ENCODE results near the gene GPC6.

GPC6 gene

DNA sequence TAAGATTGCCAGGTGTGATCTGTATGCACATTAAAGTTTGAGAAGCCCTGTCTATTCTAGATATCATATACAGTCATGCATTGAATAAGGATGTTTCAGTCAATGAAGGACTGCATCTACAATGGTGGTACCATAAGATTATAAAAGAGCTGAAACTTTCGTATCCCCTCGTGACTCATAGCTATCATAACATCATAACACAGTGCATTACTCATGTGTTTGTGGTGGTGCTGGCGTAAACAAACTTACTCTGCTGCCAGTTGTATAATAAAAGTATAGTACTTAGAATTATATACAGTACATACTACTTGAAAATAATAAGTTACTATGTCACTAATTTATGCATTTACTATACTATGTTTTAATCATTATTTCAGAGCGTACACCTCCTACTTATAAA is 489.3 kb downstream of the GPC6 start:
- H3K27ac ChIP-seq (ENCODE audit: low read depth, low read length, poor library complexity, severe bottlenecking) = no peak overlapping the region
- no peaks in the 10 kb centered on the region for H3K27me3 ChIP-seq (ENCODE audit: insufficient read depth, low read length)
- no peaks in the 10 kb centered on the region for H3K9me3 ChIP-seq (ENCODE audit: low read length)

DNA sequence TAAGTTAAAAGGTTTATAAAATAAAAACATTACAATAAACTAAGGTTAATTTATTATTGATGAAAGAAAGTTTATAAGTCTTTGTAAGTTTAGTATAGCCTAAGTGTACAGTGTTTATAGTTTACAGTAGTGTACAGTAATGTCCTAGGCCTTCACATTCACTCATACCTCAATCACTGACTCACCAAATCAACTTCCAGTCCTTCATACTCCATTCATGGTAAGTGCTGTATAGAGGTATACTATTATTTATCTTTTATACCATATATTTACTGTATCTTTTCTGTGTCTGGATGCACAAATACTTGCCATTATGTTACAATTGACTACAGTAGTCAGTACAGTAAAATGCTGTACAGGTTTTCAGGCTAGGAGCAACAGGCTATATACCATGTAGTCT is 490.0 kb downstream of the GPC6 start:
- Histone ChIP-seq H3K9me3 (ENCODE audit: low read length) (no peaks in the 10 kb centered on the region), H3K36me3 (ENCODE audit: insufficient read depth, low read length) (no peaks in the 10 kb centered on the region), H3K79me2 (ENCODE audit: insufficient read depth, low read length) (no peaks in the 10 kb centered on the region), H3K27ac (ENCODE audit: low read depth, low read length, poor library complexity, severe bottlenecking) (no peak overlapping the region), H3K9me2 (ENCODE audit: low read depth, low read length) (no peaks in the 10 kb centered on the region), H4K20me1 (ENCODE audit: insufficient read depth, low read length) (no peaks in the 10 kb centered on the region), H3K27me3 (ENCODE audit: insufficient read depth, low read length) (no peaks in the 10 kb centered on the region), H3K9ac (ENCODE audit: low read length) (no peak overlapping the region), H3K4me2 (ENCODE audit: low read length) (no peak overlapping the region), H3F3A (ENCODE audit: insufficient read depth, low read length) (no peaks in the 10 kb centered on the region), H3K4me3 (ENCODE audit: low read depth, low read length, poor library complexity, severe bottlenecking) (no peak overlapping the region), H3K4me1 (ENCODE audit: insufficient read depth, low read length, severe bottlenecking) (no peaks in the 10 kb centered on the region), H2AFZ (ENCODE audit: low read length) (no peak overlapping the region)
- no peak for TF ChIP-seq EZH2 (IDR thresholded peaks at IDR 0.05; ENCODE audit: borderline replicate concordance, low read length)
- TF ChIP-seq, protein P1, sequence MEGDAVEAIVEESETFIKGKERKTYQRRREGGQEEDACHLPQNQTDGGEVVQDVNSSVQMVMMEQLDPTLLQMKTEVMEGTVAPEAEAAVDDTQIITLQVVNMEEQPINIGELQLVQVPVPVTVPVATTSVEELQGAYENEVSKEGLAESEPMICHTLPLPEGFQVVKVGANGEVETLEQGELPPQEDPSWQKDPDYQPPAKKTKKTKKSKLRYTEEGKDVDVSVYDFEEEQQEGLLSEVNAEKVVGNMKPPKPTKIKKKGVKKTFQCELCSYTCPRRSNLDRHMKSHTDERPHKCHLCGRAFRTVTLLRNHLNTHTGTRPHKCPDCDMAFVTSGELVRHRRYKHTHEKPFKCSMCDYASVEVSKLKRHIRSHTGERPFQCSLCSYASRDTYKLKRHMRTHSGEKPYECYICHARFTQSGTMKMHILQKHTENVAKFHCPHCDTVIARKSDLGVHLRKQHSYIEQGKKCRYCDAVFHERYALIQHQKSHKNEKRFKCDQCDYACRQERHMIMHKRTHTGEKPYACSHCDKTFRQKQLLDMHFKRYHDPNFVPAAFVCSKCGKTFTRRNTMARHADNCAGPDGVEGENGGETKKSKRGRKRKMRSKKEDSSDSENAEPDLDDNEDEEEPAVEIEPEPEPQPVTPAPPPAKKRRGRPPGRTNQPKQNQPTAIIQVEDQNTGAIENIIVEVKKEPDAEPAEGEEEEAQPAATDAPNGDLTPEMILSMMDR (IDR thresholded peaks at IDR 0.05; ENCODE audit: low read length) = no peak

More for the DNA sequence above, 489.3 kb downstream of the GPC6 start:
- H3K4me2 ChIP-seq (ENCODE audit: low read length) = no peak overlapping the region
- no peaks in the 10 kb centered on the region for H3K9me2 ChIP-seq (ENCODE audit: low read depth, low read length)
- H3F3A ChIP-seq (ENCODE audit: insufficient read depth, low read length) = no peaks in the 10 kb centered on the region
- H2AFZ ChIP-seq (ENCODE audit: low read length) = no peak overlapping the region
- no peaks in the 10 kb centered on the region for H3K4me1 ChIP-seq (ENCODE audit: insufficient read depth, low read length, severe bottlenecking)
- H3K4me3 ChIP-seq (ENCODE audit: low read depth, low read length, poor library complexity, severe bottlenecking) = no peak overlapping the region
- TF ChIP-seq, protein P1 (IDR thresholded peaks at IDR 0.05; ENCODE audit: low read length) = no peak
- no peak for TF ChIP-seq EZH2 (IDR thresholded peaks at IDR 0.05; ENCODE audit: borderline replicate concordance, low read length)
- no peaks in the 10 kb centered on the region for H3K79me2 ChIP-seq (ENCODE audit: insufficient read depth, low read length)
- no peaks in the 10 kb centered on the region for H4K20me1 ChIP-seq (ENCODE audit: insufficient read depth, low read length)
- H3K9ac ChIP-seq (ENCODE audit: low read length) = no peak overlapping the region
- no peaks in the 10 kb centered on the region for H3K36me3 ChIP-seq (ENCODE audit: insufficient read depth, low read length)

DNA sequence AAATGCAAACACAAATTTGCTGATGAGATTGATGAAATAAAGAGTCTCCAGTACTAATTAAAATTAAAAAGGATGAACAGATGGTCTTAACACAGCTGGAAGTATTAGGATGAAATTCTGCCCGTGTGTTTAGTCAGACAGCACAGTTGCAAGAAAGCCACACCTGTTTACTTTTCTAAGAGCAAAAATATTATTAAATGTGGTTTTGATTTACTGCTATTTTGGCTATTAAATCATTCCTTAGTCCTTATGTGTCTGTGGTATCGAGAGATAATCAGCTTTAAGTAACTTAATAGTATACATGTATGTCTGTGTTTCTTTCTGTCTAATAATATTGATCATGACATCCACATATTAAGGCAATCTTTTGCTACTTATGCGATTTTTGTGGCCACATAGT is 494.9 kb downstream of the GPC6 start:
- Histone ChIP-seq H3K4me3 (ENCODE audit: low read depth, low read length, poor library complexity, severe bottlenecking) (no peak overlapping the region), H3K4me2 (ENCODE audit: low read length) (no peak overlapping the region), H3K9ac (ENCODE audit: low read length) (no peak overlapping the region), H3K27ac (ENCODE audit: low read depth, low read length, poor library complexity, severe bottlenecking) (no peak overlapping the region), H3K27me3 (ENCODE audit: insufficient read depth, low read length) (no peaks in the 10 kb centered on the region), H3K9me2 (ENCODE audit: low read depth, low read length) (no peaks in the 10 kb centered on the region), H3K36me3 (ENCODE audit: insufficient read depth, low read length) (no peaks in the 10 kb centered on the region), H3F3A (ENCODE audit: insufficient read depth, low read length) (no peaks in the 10 kb centered on the region), H2AFZ (ENCODE audit: low read length) (no peak overlapping the region), H3K4me1 (ENCODE audit: insufficient read depth, low read length, severe bottlenecking) (no peaks in the 10 kb centered on the region), H3K79me2 (ENCODE audit: insufficient read depth, low read length) (no peaks in the 10 kb centered on the region), H3K9me3 (ENCODE audit: low read length) (no peaks in the 10 kb centered on the region), H4K20me1 (ENCODE audit: insufficient read depth, low read length) (no peaks in the 10 kb centered on the region)
- TF ChIP-seq, protein P1 (IDR thresholded peaks at IDR 0.05; ENCODE audit: low read length) = no peak
- TF ChIP-seq EZH2 (IDR thresholded peaks at IDR 0.05; ENCODE audit: borderline replicate concordance, low read length) = no peak

Measured in OCI-LY1 (cell line).